A673 (cell line): ENCODE data around the gene CLTA.

Source experiments
- EZH2 ChIP-seq: fragments of 200-600 bp; sonication (generic); IDR thresholded peaks from 2 replicates; pipeline ENCODE4 v1.6.1; 2017; ENCODE audit warnings: borderline replicate concordance, low read depth, mild to moderate bottlenecking, mixed read lengths, antibody characterized with exemption, low read length; ENCODE audit not compliant: poor library complexity, severe bottlenecking
- TF ChIP-seq, protein P1 (sequence below): fragments of 300-800, 200-600 bp; sonication (generic); conservative IDR thresholded peaks from 2 replicates; pipeline ENCODE4 v1.5.1; 2017; ENCODE audit warnings: low read depth, mild to moderate bottlenecking, antibody characterized with exemption, low read length, moderate library complexity, mixed read lengths

- TF ChIP-seq, protein P1, sequence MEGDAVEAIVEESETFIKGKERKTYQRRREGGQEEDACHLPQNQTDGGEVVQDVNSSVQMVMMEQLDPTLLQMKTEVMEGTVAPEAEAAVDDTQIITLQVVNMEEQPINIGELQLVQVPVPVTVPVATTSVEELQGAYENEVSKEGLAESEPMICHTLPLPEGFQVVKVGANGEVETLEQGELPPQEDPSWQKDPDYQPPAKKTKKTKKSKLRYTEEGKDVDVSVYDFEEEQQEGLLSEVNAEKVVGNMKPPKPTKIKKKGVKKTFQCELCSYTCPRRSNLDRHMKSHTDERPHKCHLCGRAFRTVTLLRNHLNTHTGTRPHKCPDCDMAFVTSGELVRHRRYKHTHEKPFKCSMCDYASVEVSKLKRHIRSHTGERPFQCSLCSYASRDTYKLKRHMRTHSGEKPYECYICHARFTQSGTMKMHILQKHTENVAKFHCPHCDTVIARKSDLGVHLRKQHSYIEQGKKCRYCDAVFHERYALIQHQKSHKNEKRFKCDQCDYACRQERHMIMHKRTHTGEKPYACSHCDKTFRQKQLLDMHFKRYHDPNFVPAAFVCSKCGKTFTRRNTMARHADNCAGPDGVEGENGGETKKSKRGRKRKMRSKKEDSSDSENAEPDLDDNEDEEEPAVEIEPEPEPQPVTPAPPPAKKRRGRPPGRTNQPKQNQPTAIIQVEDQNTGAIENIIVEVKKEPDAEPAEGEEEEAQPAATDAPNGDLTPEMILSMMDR = no peak
- TF ChIP-seq EZH2 = no peak
These were observed 16.3 kb downstream of the CLTA start for GRCh38 chr9:36207016-36207415.
